HG03469 (cell line): ENCODE measurements around the gene LTB4R.
A peak's percentile ranks its signal among the peaks of the same experiment; 100 is the strongest.

Experiments used
- ATAC-seq: cut with Tn5 transposase; IDR thresholded peaks from one replicate; pipeline ENCODE4 v1.9.1; 2021; ENCODE audit warnings: mild to moderate bottlenecking, moderate library complexity, moderate number of reproducible peaks; ENCODE audit not compliant: unreplicated experiment

Gene LTB4R

GRCh38 chr14:24366721-24367513, 55.6 kb downstream of the LTB4R start:
- ATAC-seq: peak; percentile 34
